Stimulated activated CD8-positive, alpha-beta memory T cell treated with anti-CD3 and anti-CD28 coated beads, Interleukin-4, amount 100 ng/mL, for 48 hours (primary cell): ENCODE measurements around the gene CASQ1.

Source experiments
- DNase-seq: peaks from one replicate; pipeline ENCODE4 v3.0.0-alpha.2; 2020

The CASQ1 gene

GRCh38 chr1:160205242-160206035 is 15.1 kb downstream of the CASQ1 start, which contains the start of gene PEA15:
Gene PEA15, plus strand, starts transcription at chr1:160205384. Its CDS starts 6,161 bp downstream, at chr1:160211545.
- DNase-seq: peak; percentile 80

GRCh38 chr1:160206036-160206389 is 15.6 kb downstream of the CASQ1 start:
- DNase-seq: peak; percentile 67

GRCh38 chr1:160206421-160207117 is 16.2 kb downstream of the CASQ1 start:
- DNase-seq: no peak

- no peak for DNase-seq
Observed at GRCh38 chr1:160207118-160207650, 16.8 kb downstream of the CASQ1 start.

- no peak for DNase-seq
Observed at GRCh38 chr1:160207771-160208556, 17.6 kb downstream of the CASQ1 start.

GRCh38 chr1:160208557-160209320 is 18.4 kb downstream of the CASQ1 start:
- no peak for DNase-seq

GRCh38 chr1:160209321-160210046 is 19.1 kb downstream of the CASQ1 start:
- no peak for DNase-seq

GRCh38 chr1:160210561-160210960 is 20.2 kb downstream of the CASQ1 start:
- DNase-seq: peak; percentile 16

GRCh38 chr1:160211046-160211790 is 20.8 kb downstream of the CASQ1 start:
- peak; percentile 11 for DNase-seq

GRCh38 chr1:160214481-160215140 is 24.2 kb downstream of the CASQ1 start:
- DNase-seq: peak; percentile 15

- DNase-seq: peak; percentile 11
Observed at GRCh38 chr1:160216301-160216700, 25.9 kb downstream of the CASQ1 start.

- DNase-seq: peak; percentile 16
Observed at GRCh38 chr1:160217481-160218051, 27.2 kb downstream of the CASQ1 start.

GRCh38 chr1:160219062-160219929 is 28.9 kb downstream of the CASQ1 start:
- no peak for DNase-seq

GRCh38 chr1:160220301-160220700 is 29.9 kb downstream of the CASQ1 start:
- DNase-seq: no peak

GRCh38 chr1:160221089-160221488 is 30.7 kb downstream of the CASQ1 start:
- no peak for DNase-seq

- DNase-seq: no peak
Observed at GRCh38 chr1:160222546-160222945, 32.2 kb downstream of the CASQ1 start.

- no peak for DNase-seq
Observed at GRCh38 chr1:160224606-160225005, 34.2 kb downstream of the CASQ1 start.

- no peak for DNase-seq
Observed at GRCh38 chr1:160225345-160225744, 35.0 kb downstream of the CASQ1 start.

GRCh38 chr1:160226623-160227022 is 36.2 kb downstream of the CASQ1 start:
- DNase-seq: no peak
